DMS79 (cell line): Measurements from ENCODE around the gene OR6C65.
"Not testable (repeated sequence)": the region's sequence is repeated elsewhere in the genome, so short reads cannot be mapped to it uniquely, and the experiment has no call there.

Experiments used
- DNase-seq: peaks from one replicate; lab custom pipeline; 2025; lab: John Stamatoyannopoulos, UW

Gene OR6C65

DNA sequence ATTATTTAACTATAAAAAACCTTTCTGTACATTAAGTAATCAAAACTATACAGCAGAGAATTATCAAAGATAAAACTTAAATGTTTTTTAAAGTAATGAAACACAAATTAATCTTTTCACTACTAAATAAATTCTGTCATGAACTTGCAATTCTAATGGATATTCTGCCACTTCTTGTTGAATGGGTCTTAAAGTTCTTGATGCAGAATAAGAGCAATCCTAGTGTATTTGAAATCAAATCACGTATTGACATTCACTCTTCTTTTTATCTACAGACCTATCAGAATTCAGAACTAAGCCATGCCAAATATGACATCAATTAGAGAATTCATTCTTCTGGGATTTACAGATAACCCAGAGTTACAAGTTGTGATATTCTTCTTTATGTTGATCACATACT lies at the start of gene OR6C65:
Gene OR6C65 (plus strand): TSS at position 301 of the 400 bp plus-strand sequence. CDS start 0 bp downstream, at position 301.
- DNase-seq = no peak

DNA sequence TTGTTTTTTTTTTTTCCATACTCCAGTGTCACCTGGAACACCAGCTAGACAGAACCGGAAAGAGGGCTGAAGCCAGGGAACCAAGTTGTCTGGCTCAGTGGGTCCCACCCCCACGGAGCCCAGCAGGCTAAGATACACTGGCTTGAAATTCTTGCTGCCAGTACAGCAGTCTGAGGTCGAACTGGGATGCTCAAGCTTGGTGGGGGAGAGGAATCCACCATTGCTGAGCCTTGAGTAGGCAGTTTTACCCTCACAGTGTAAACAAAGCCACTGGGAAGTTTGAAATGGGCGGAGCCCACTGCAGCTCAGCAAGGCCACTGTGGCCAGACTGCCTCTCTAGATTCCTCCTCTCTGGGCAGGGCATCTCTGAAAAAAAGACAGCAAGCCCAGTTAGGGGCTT lies 45.0 kb upstream of the OR6C65 start:
- DNase-seq = not testable (repeated sequence)

DNA sequence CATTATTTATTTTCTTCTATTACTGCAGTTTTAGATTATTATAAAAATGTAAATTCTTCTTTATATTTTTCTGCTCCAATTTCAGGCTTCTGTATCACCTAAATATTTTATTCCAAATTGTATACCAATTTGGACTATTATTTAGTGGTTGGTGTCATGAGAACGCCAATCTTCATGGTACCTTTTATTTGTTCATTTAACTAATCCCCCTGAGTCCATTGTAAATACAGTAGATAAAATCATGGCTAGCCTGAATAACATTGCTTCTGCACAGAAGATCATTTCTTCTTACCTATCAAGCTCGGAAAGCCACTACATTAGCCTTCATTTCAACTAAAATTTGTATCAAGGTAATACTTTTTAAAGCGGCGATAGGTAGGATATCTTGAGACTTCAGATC lies 37.7 kb upstream of the OR6C65 start, which contains the start of gene OR6C75:
Gene OR6C75 (plus strand): TSS at position 301 of the 400 bp plus-strand sequence. CDS start 2,136 bp downstream, outside the sequence.
- DNase-seq = no peak

DNA sequence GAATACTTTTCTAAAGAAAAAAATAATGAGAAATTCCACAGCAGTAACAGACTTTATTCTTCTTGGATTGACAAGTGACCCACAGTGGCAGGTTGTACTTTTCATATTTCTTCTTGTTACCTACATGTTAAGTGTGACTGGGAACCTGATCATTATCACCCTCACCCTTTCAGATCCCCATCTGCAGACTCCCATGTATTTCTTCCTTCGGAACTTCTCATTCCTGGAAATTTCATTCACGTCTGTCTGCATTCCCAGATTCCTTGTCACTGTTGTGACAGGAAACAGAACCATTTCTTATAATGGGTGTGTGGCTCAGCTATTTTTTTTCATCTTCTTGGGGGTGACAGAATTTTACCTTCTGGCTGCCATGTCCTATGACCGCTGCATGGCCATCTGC lies 35.2 kb upstream of the OR6C65 start:
- DNase-seq = no peak

DNA sequence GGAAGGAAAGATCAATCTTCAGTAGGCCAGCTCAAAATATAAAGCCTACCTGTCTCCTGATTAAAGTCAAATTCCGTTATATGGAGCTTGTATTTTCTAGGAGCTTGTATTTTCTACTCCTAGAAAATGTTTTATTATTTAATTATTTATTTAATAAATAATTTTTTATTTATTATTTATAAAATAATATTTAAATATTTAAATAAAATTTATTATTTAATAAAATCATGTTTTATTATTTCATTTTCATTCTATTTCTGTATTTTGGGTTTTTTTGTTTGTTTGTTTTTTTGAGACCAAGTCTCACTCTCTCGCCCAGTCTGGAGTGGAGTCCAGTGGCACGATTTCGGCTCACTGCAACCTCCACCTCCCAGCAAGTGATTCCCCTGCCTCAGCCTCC lies 27.8 kb upstream of the OR6C65 start:
- DNase-seq = no peak

DNA sequence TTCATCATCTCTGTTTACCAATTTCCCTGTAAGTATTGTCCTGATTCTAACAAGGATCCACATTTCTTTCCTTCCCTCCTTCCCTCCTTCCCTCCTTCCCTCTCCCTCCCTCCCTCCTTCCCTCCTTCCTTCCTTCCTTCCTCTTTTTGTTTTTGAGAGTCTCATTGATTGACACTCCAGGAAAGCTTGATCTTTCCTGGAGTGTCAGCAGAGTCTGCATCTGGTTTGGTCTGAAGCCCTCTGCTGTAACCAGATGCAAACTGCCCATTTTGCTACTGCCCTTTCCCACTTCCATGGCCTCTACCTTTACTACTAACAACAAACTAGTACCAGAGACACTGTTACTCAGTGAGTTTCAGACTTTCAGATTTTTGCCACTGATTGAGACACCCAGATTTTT lies 14.4 kb upstream of the OR6C65 start:
- DNase-seq = no peak

DNA sequence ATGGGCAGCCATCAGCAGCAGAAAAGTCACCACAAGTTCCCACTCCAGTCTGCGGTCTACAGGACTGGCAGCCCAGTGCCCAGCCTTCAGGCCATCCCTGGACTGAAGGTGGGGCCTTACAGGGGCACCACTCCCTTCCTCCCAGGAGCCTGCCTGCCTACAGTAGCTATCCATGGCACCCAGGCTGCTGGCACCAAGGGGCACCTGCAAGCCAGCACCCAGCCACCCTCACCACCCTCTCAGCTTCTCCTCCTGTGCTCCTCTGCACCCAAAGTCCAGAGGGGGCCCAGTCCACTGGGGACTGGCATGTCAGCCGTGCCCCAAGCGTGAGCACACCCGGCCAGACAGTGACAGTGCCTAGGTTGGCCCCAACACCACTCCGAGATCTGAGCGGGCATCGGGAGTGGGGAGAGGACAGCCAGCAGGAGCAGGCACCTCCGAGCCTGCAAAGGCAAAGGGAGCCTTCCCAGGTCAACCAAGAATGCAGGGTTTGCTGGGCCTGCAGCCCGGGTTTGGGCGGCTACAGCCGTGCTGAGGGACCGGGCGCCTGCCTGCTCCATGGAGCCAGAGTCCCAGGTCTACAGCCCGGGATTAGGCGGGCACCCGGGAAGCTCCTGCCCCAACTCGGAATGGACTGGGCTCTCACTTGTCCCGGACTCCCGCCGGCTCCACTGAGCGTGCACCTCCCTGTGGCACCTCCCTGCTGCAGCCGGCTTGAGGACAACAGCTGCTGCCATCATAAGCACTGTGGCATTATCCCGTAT lies 8.1 kb upstream of the OR6C65 start:
- no peak for DNase-seq

DNA sequence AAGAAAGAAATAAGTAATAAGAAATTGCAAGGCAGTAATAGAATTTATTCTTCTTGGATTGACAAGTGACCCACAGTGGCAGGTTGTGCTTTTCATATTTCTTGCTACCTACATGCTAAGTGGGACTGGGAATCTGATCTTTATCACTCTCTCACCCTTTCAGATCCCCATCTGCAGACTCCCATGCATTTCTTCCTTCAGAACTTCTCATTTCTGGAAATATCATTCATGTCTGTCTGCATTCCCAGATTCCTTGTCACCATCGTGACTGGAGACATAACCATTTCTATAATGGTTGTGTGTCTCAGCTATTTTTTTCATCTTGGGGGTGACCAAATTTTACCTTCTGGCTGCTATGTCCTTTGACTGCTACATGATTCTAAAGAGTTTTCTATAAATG lies 4.0 kb upstream of the OR6C65 start:
- no peak for DNase-seq

DNA sequence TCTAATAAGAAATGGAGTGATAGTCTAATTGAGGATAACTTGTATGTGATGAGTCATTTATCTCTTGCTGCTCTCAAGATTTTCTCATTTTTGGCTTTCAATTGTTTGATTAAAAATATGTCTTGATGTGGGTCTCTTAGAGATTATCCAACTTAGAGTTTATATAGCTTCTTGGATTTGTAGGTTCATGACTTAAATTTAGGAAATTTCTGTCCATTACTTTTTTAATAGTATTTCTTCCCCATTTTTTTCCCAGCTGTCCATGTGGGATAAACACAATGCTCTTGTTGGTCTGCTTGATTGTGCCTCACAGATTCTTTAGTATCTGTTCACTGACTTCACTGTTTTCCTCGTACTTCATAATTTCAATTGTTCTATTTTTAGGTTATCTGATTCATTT lies 7.5 kb downstream of the OR6C65 start:
- no peak for DNase-seq

DNA sequence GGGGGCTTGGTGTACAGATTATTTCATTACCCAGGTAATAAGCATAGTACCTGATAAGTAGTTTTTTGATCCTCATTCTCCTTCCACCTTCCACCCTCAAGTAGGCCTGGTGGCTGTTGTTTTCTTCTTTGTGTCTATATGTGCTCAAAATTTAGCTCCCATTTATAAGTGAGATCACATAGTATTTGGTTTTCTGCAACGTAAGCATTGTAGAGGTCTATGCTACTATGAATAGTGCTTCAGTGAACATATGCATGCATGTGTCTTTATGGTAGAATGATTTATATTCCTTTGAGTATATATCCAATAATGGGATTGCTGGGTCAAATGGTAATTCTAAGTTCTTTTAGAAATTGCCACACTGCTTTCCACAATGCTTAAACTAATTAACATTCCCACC lies 8.8 kb downstream of the OR6C65 start:
- DNase-seq = not testable (repeated sequence)

DNA sequence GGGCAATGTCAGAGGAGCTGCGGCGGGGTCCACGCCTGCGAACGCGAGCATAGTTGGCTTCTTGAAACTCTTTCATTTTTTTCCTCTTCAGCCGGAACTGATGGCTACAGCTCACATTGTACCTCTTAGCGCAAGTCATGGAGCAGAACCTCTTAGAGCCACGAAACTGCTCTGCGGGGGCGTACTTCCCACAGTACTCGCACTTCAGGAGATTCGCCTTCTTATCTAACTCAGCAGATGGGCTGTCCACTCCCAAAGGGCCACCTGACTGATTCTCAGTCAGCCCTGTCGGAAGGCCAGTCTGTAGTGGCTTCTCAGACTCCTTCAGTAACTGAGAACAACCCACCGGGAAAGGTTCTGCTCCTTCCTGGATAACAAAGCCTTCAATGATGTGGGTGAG lies 11.8 kb downstream of the OR6C65 start:
- not testable (repeated sequence) for DNase-seq

DNA sequence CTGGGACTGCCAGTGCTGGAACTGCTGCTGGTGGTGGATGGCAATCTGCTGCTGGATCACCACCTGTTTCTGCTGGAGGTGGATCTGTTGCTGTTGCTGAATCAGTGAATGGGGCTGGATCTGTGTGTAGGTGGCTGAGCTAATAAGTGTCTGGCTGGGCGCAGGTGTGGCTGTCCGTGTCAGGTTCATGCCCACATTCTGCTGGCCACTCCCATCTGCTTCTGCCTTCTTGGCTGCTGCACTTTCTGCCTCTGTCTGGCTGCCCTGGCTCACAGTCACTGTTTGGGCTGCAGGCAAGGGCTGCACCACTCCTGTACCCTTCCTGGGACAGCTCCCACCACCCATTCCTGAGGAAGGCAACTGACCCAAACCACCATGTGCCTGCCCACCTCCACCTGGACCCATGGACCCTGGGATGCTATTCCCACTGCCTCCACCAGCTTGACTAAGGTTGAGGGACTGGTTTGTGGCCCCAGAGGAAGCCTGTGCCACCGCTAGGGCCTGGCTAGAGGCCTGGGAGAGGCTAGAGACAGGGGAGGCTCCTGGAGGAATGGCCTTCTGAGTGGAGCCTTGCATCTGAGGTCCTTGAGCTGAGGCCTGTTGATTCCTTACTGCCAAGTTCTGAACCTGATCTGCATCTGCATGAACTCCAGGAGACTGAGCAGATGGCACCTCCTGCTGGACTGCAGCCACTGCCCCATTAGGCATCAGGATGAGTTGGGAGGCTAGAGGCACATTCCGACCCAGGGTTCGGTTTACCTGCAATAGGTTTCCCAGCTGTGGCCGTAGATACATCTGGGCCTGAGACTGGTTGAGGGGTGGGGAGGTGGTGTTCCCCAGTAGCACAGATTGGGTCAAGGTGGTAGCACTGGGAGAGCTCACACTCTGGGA lies 13.4 kb downstream of the OR6C65 start:
- not testable (repeated sequence) for DNase-seq

DNA sequence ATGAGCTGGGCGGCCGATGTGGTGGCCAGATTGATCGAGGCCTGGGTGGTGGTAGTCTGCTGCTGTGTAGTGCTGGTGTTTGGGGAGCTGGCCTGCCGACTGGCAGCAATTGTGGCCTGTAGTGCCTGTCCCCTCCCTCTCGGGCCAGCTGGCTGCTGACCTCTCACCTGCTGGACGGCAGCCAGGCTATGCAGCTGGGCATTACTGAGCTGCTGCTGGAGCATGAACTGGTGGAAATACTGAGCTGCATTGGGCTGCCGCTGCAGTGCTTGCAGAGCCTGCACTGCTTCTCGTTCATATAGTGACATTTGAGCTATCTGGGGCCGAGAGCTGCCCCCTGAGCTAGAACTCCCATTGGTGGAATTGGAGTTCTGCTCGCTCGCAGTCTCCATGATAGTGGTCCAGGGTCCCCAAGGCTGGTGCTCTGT lies 14.1 kb downstream of the OR6C65 start:
- DNase-seq = not testable (repeated sequence)

DNA sequence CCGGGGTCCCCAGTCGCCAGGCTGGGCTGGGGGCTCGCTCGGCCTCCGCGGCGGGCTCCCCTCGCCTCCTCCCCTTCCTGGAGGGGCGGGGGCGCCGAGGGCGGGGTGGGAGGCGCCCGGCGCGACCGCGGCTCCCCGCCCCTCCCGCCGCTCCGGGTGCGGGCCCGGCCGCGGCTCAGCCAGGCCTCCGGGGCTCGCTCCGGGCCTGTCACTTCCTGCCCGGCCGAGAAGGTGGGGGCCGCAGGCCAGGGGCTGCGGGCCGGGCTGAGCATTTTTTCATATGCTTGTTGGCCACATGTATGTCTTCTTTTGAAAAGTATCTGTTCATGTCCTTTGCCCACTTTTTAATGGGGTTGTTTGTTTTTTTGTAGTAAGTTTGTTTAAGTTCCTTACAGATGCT lies 14.6 kb downstream of the OR6C65 start:
- not testable (repeated sequence) for DNase-seq

DNA sequence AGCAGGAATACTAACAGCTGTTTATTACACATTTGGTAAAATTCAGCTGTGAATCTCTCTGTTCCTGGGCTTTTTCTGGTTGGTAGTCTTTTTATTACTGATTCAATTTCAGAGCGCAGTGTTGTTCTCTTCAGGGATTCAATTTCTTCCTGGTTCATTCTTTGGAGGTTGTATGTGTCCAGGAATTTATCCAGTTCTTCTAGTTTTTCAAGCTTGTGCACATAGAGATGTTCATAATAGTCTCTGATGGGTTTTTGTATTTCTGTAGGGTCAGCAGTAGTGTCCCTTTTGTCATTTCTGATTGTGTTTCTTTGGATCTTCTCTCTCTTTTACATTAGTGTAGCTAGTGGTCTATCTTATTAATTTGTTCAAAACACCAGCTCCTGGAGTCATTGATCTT lies 16.6 kb downstream of the OR6C65 start:
- DNase-seq = no peak

DNA sequence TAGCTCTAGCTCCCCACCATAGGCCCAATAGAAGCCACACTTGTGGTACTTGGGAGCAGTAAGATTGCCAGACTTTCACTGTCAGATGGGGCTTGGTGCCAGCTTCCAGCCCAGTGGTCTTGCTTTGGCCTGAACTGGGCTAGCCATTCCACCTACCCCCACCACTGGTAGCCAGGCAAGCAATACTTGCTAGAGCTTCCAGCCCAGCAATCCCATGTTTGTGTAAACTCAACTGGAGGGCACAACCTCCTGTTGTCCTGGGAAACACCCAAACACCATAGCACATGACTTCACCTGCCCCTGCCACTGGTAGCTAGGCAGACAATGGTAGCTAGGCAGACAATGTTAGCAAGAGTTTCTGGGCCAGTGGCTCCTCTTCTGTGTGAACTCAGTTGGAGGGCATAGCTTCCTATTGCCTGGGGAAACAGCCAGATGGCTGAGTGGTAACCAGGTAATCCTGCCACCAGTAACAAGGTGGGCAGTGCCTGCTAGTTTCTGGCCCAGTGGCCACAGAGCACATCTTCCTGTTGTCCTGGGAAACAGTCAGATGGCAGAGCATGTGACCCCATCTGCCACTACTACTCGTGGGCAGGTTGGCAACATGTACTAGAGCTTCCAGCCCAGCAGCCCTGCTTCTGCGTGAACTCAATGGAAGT lies 20.1 kb downstream of the OR6C65 start:
- no peak for DNase-seq

DNA sequence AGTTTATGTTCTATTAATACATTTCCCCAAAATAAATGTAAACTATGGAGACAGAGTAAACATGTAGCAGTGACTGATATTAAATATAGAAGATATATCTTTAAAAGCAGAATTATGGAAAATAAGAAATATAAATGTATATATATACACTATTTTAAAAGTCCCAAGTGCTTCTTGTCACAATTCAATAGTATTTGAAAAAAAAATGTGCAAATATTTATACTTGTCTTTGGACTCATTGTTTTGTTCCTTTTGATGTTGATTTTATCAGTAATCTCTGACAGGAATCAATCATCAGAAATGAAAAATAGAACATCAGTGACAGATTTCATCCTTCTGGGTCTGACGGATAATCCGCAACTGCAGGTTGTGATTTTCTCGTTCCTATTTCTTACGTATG lies 25.6 kb downstream of the OR6C65 start, which contains the start of gene OR6C76:
Gene OR6C76 (plus strand): TSS at position 301 of the 400 bp plus-strand sequence. CDS start 0 bp downstream, at position 301.
- DNase-seq = no peak

DNA sequence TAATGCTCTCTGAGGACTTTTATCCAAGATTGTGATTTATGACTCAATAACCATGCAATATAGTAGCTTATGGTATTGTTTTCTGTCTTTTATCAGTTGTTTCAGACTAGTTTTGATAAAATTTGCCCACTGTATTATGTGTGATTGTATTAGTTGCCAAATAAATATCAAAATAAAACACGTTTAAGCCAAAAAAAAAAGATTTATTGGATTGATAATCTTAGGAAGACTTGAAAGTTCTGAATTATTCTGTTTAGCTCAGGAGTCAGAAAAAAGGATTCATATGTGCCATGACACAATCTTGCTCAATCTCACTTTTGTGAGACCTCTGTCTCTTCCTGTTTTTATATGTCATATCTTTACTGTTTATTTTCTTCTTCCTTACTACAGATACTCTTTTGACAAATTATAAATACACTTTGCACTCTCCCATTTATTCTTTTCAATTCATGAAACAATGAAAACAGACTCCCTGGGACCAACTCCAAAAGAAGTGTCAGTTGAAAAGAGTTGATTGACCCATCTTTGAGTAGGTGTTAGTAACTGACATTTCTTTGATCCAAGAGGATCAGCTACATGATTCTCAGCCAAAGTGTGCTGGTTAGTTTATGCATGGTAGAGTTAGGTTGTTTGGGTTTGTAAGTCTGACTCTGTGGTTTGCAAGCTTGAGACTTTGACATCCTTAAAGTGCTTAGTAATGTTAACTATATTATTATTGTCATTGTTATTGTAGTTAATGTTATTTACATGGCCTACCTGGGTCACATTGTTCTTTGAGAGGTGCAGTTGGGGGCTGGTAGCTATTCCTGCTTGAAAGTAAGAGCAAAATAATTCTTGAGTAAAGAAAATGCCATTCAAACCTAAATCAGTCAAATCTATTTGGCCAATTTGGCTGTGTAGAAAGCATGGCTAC lies 28.3 kb downstream of the OR6C65 start:
- DNase-seq = no peak

DNA sequence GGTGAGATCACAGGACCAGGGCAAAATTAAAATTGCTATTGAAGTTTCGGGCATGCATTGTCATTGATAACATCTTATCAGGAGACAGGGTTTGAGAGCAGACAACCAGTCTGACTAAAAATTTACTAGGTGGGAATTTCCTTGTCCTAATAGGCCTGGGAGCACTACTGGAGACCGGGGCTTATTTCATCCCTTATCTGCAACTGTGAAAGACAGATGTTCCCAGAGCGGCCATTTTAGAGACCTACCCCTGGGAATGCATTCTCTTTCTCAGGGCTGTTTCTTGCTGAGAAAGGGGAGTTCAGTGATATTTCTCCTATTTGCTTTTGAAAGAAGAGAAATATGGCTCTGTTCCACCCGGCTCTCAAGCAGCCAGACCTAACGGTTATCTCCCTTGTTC lies 40.9 kb downstream of the OR6C65 start:
- not testable (repeated sequence) for DNase-seq

DNA sequence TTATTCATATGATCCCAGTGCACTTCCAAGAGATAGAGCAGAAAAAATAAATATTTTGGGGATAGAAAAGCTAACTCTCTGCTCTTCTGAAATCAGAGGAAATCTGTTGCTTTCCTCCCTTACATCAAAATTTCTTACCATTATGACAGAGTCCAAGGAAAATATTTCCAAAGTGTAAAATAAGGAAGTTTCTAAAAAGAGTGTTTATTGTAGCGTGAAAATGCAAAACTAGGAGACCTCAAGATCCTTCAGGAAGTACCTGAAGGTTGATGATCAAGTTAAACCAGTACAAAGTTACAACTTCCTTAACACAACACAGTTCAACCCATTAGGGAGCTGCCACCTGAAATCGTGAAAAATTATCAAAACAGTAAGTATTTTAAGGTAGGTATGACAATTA lies 43.4 kb downstream of the OR6C65 start, which contains the start of gene OR6C2:
Gene OR6C2 (plus strand): TSS at position 301 of the 400 bp plus-strand sequence. CDS start 8,138 bp downstream, outside the sequence.
- DNase-seq = no peak

DNA sequence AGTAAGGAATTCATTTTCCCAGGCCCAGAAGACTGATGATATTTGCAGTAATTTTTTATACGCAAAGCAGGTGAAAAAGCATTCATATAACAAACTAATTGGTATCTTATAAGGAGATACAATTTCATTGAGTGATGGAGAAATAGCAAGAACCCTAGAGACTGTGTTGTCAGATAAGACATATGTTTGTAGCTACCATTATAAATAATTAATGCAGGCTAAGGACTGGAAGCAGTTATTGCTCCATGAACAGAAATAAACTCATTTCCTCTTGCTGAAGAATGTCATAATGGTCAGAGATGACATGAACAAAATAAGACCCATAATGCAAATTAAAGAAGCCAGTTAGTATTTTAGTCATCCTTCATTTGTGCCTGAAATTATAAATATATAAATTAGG lies 45.0 kb downstream of the OR6C65 start:
- DNase-seq = no peak
